DND-41 (cell line): ENCODE data around the gene HACD2.
A peak's percentile ranks its signal among the peaks of the same experiment; 100 is the strongest.

Experiments used
- ATAC-seq: fragments of 200-7000 bp; cut with Tn5 transposase; 3 replicates; pipeline ENCODE4 v1.9.1; 2021; ENCODE audit warnings: low read depth; ENCODE audit not compliant: insufficient read depth
- DNase-seq: peaks from one replicate; pipeline ENCODE4 v3.0.0-alpha.2; 2020
- H2AFZ ChIP-seq: 2 replicates; pipeline ENCODE4 v1.6.0; 2012; ENCODE audit warnings: low read depth, low read length
- H3K27ac ChIP-seq: 2 replicates; pipeline ENCODE4 v1.5.1; 2012; ENCODE audit warnings: low read length, inconsistent platforms
- H3K27me3 ChIP-seq: fragments of 200-600 bp; sonication (generic); 2 replicates; pipeline ENCODE4 v1.6.0; 2012; ENCODE audit warnings: low read length, mild to moderate bottlenecking, inconsistent platforms; ENCODE audit not compliant: insufficient read depth, poor library complexity
- H3K36me3 ChIP-seq: 2 replicates; pipeline ENCODE4 v1.5.1; 2012; ENCODE audit warnings: low read length, inconsistent platforms; ENCODE audit not compliant: insufficient read depth
- H3K4me1 ChIP-seq: 2 replicates; pipeline ENCODE4 v1.5.1; 2012; ENCODE audit warnings: mild to moderate bottlenecking, low read length; ENCODE audit not compliant: insufficient read depth
- H3K4me2 ChIP-seq: 2 replicates; pipeline ENCODE4 v1.6.0; 2012; ENCODE audit warnings: mild to moderate bottlenecking, moderate library complexity, low read length, inconsistent platforms; ENCODE audit not compliant: insufficient read depth
- H3K4me3 ChIP-seq, 2 experiments: fragments of 200-600 bp in 1 of 2; shearing (Covaris generic) in 1 of 2; 2 replicates each; pipeline ENCODE4 v1.5.1; 2012 to 2016; ENCODE audit warnings: inconsistent platforms in 2 of 2, low read length in 2 of 2, mild to moderate bottlenecking in 2 of 2, low read depth in 1 of 2, moderate library complexity in 1 of 2
- H3K79me2 ChIP-seq: 2 replicates; pipeline ENCODE4 v1.6.0; 2012; ENCODE audit warnings: low read length, inconsistent platforms; ENCODE audit not compliant: insufficient read depth
- H3K9ac ChIP-seq: 2 replicates; pipeline ENCODE4 v1.6.0; 2012; ENCODE audit warnings: low read depth, mild to moderate bottlenecking, inconsistent platforms, low read length, moderate library complexity
- H3K9me3 ChIP-seq: 2 replicates; pipeline ENCODE4 v1.5.1; 2012; ENCODE audit warnings: low read length, moderate library complexity, mild to moderate bottlenecking, inconsistent platforms; ENCODE audit not compliant: insufficient read depth, severe bottlenecking
- H4K20me1 ChIP-seq: 2 replicates; pipeline ENCODE4 v1.6.0; 2012; ENCODE audit warnings: low read length; ENCODE audit not compliant: insufficient read depth
- CTCF ChIP-seq: IDR thresholded peaks from 2 replicates; pipeline ENCODE4 v1.5.1; 2012; ENCODE audit warnings: borderline replicate concordance, low read length, moderate library complexity, mild to moderate bottlenecking; ENCODE audit not compliant: poor library complexity, severe bottlenecking; ENCODE audit errors: extremely low read depth
- EZH2 ChIP-seq: IDR thresholded peaks from 3 replicates; pipeline ENCODE4 v1.6.1; 2012; ENCODE audit warnings: borderline replicate concordance, low read depth, mild to moderate bottlenecking, moderate library complexity, low read length, inconsistent platforms; ENCODE audit not compliant: severe bottlenecking

The HACD2 gene

GRCh38 chr3:123593381-123593780 is 8.5 kb upstream of the HACD2 start:
- H3K9me3 ChIP-seq: peaks cover 24% of the 10 kb centered on the region
- ATAC-seq: no peak
- H4K20me1 ChIP-seq: no peaks in the 10 kb centered on the region
- no peak overlapping the region for H3K9ac ChIP-seq
- H3K36me3 ChIP-seq: peaks cover 24% of the 10 kb centered on the region
- no peaks in the 10 kb centered on the region for H3K79me2 ChIP-seq
- H3K27me3 ChIP-seq: no peaks in the 10 kb centered on the region
- no peak overlapping the region for H3K4me2 ChIP-seq
- TF ChIP-seq CTCF (no peak), EZH2 (no peak)
- H3K27ac ChIP-seq: no peak overlapping the region
- H3K4me3 ChIP-seq: no peak overlapping the region
- DNase-seq: no peak
- no peaks in the 10 kb centered on the region for H3K4me1 ChIP-seq
- H2AFZ ChIP-seq: no peak overlapping the region

GRCh38 chr3:123590685-123591450 is 6.0 kb upstream of the HACD2 start:
- Histone ChIP-seq H2AFZ (no peak overlapping the region), H3K27me3 (no peaks in the 10 kb centered on the region), H3K4me3 (no peak overlapping the region), H3K9me3 (peaks cover 26% of the 10 kb centered on the region), H3K36me3 (peaks cover 38% of the 10 kb centered on the region), H3K79me2 (peaks cover 20% of the 10 kb centered on the region), H3K9ac (no peak overlapping the region), H3K4me2 (no peak overlapping the region), H3K27ac (no peak overlapping the region), H3K4me1 (peaks cover 13% of the 10 kb centered on the region), H4K20me1 (no peaks in the 10 kb centered on the region)
- TF ChIP-seq CTCF (no peak), EZH2 (no peak)
- no peak for ATAC-seq
- DNase-seq: peak; percentile 13

- ATAC-seq (no peak), DNase-seq (no peak)
- Histone ChIP-seq H3K9me3 (peaks cover 26% of the 10 kb centered on the region), H3K9ac (no peak overlapping the region), H3K4me1 (peaks cover 33% of the 10 kb centered on the region), H2AFZ (no peak overlapping the region), H3K79me2 (peaks cover 35% of the 10 kb centered on the region), H4K20me1 (0 out of 2 replicates have a peak, but pooled peaks cover under 1% of the 10 kb centered on the region), H3K27ac (no peak overlapping the region), H3K36me3 (peaks cover 38% of the 10 kb centered on the region), H3K4me3 (no peak overlapping the region; a peak in 1 of 4 replicates), H3K27me3 (no peaks in the 10 kb centered on the region), H3K4me2 (no peak overlapping the region)
- TF ChIP-seq EZH2 (no peak), CTCF (no peak)
These were observed 2.5 kb upstream of the HACD2 start for GRCh38 chr3:123587401-123587800.
